Ovary (tissue), 3 donors: ENCODE results near the gene LRRTM4.

Experiments
- EP300 ChIP-seq: sonication (generic); formaldehyde crosslinking; IDR thresholded peaks from one replicate; pipeline ENCODE4 v1.6.1; 2017; ENCODE audit warnings: antibody characterized with exemption
- POLR2A ChIP-seq: fragments of 450-650 bp; IDR thresholded peaks from one replicate; pipeline ENCODE4 v1.6.1; 2017; ENCODE audit warnings: antibody characterized with exemption, mild to moderate bottlenecking, moderate library complexity
- TF ChIP-seq, protein P1 (sequence below), 3 donors: fragments of 450-650 bp in 2 of 3; fragments of 200-600 bp in 1 of 3; IDR thresholded peaks; one replicate each; pipeline versions ENCODE4 v1.5.1 to v1.8.0; 2016 to 2022; ENCODE audit warnings: antibody characterized with exemption in 3 of 3, mild to moderate bottlenecking in 1 of 3
- donor health status: DM: no; HTN: no; CAD: no.

DNA sequence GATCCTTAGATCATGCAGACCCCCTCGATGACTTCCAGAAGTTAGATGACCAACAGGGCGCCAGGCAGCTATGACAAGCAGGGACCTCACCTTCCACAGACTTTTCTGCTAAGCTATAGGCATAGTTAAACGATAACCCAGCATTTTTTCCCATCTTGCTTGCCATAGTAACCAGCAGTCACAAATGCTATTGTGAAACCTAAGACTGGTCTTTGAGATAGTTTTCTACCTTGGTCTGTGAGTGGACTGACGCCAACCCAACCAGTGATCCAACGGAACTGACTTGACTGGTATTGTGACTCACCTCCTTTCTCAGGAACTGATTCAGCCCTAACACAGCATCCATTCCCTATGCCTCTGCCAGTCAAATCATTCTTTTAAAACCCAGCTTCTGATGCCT, 361.2 kb downstream of the LRRTM4 start:
- TF ChIP-seq, protein P1, sequence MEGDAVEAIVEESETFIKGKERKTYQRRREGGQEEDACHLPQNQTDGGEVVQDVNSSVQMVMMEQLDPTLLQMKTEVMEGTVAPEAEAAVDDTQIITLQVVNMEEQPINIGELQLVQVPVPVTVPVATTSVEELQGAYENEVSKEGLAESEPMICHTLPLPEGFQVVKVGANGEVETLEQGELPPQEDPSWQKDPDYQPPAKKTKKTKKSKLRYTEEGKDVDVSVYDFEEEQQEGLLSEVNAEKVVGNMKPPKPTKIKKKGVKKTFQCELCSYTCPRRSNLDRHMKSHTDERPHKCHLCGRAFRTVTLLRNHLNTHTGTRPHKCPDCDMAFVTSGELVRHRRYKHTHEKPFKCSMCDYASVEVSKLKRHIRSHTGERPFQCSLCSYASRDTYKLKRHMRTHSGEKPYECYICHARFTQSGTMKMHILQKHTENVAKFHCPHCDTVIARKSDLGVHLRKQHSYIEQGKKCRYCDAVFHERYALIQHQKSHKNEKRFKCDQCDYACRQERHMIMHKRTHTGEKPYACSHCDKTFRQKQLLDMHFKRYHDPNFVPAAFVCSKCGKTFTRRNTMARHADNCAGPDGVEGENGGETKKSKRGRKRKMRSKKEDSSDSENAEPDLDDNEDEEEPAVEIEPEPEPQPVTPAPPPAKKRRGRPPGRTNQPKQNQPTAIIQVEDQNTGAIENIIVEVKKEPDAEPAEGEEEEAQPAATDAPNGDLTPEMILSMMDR (IDR thresholded peaks at IDR 0.05), result no peak
- no peak for TF ChIP-seq EP300
- no peak for TF ChIP-seq POLR2A
